HEK293 (cell line): ENCODE results near the gene TTC9C.

Experiments
- GLIS1 ChIP-seq: fragments of 450-650 bp; formaldehyde crosslinking; IDR thresholded peaks from 2 replicates; pipeline ENCODE4 v1.5.1; 2016; ENCODE audit warnings: missing biosample characterization, missing genetic modification characterization
- PRDM1 ChIP-seq: fragments of 450-650 bp; formaldehyde crosslinking; IDR thresholded peaks from 2 replicates; pipeline ENCODE4; 2016; ENCODE audit warnings: missing biosample characterization, missing genetic modification characterization
- RBAK ChIP-seq: fragments of 450-650 bp; formaldehyde crosslinking; IDR thresholded peaks from 2 replicates; pipeline ENCODE4 v1.5.1; 2016; ENCODE audit warnings: missing biosample characterization, missing genetic modification characterization
- SALL2 ChIP-seq: fragments of 450-650 bp; formaldehyde crosslinking; IDR thresholded peaks from 2 replicates; pipeline ENCODE4 v1.5.0; 2017; ENCODE audit warnings: missing biosample characterization, mild to moderate bottlenecking, missing genetic modification characterization, borderline replicate concordance
- YY1 ChIP-seq: fragments of 450-650 bp; formaldehyde crosslinking; IDR thresholded peaks from 2 replicates; pipeline ENCODE4 v1.5.1; 2018; ENCODE audit warnings: missing biosample characterization, missing genetic modification characterization
- ZNF121 ChIP-seq: fragments of 450-650 bp; formaldehyde crosslinking; IDR thresholded peaks from 2 replicates; pipeline ENCODE4 v1.5.1; 2016; ENCODE audit warnings: missing biosample characterization, missing genetic modification characterization
- ZNF146 ChIP-seq: fragments of 450-650 bp; formaldehyde crosslinking; IDR thresholded peaks from 2 replicates; pipeline ENCODE4 v1.5.1; 2016; ENCODE audit warnings: missing biosample characterization, missing genetic modification characterization
- ZNF174 ChIP-seq: fragments of 450-650 bp; formaldehyde crosslinking; IDR thresholded peaks from 2 replicates; pipeline ENCODE4 v1.5.0; 2017; ENCODE audit warnings: missing biosample characterization, mild to moderate bottlenecking, missing genetic modification characterization
- ZNF239 ChIP-seq: fragments of 450-650 bp; formaldehyde crosslinking; IDR thresholded peaks from 2 replicates; pipeline ENCODE4 v1.5.1; 2016; ENCODE audit warnings: missing biosample characterization, missing genetic modification characterization
- ZNF266 ChIP-seq: fragments of 450-650 bp; formaldehyde crosslinking; IDR thresholded peaks from 2 replicates; pipeline ENCODE4 v1.5.1; 2016; ENCODE audit warnings: missing biosample characterization, missing genetic modification characterization, low read depth
- ZNF350 ChIP-seq: fragments of 450-650 bp; formaldehyde crosslinking; IDR thresholded peaks from 2 replicates; pipeline ENCODE4 v1.5.0; 2017; ENCODE audit warnings: missing biosample characterization, mild to moderate bottlenecking, missing genetic modification characterization
- ZNF37A ChIP-seq: fragments of 450-650 bp; IDR thresholded peaks from 2 replicates; pipeline ENCODE4 v1.5.1; 2018; ENCODE audit warnings: missing biosample characterization, missing genetic modification characterization
- ZNF48 ChIP-seq: fragments of 450-650 bp; formaldehyde crosslinking; IDR thresholded peaks from 2 replicates; pipeline ENCODE4 v1.5.1; 2016; ENCODE audit warnings: missing biosample characterization, missing genetic modification characterization
- ZNF521 ChIP-seq: fragments of 450-650 bp; formaldehyde crosslinking; IDR thresholded peaks from 2 replicates; pipeline ENCODE4 v1.5.1; 2017; ENCODE audit warnings: missing biosample characterization, mild to moderate bottlenecking, missing genetic modification characterization
- ZNF555 ChIP-seq: fragments of 450-650 bp; formaldehyde crosslinking; conservative IDR thresholded peaks from 2 replicates; pipeline ENCODE4 v1.5.1; 2017; ENCODE audit warnings: missing biosample characterization, mild to moderate bottlenecking, missing genetic modification characterization, inconsistent platforms
- ZNF558 ChIP-seq: fragments of 450-650 bp; formaldehyde crosslinking; IDR thresholded peaks from 2 replicates; pipeline ENCODE4 v1.5.1; 2016; ENCODE audit warnings: missing biosample characterization, missing genetic modification characterization
- ZNF561 ChIP-seq: fragments of 450-650 bp; IDR thresholded peaks from 2 replicates; pipeline ENCODE4 v1.5.1; 2018; ENCODE audit warnings: missing biosample characterization, missing genetic modification characterization, borderline replicate concordance
- ZNF585B ChIP-seq: fragments of 450-650 bp; formaldehyde crosslinking; IDR thresholded peaks from 2 replicates; pipeline ENCODE4 v1.5.1; 2016; ENCODE audit warnings: missing biosample characterization, missing genetic modification characterization
- ZNF600 ChIP-seq: fragments of 450-650 bp; formaldehyde crosslinking; IDR thresholded peaks from 2 replicates; pipeline ENCODE4 v1.5.1; 2016; ENCODE audit warnings: missing biosample characterization, missing genetic modification characterization
- ZNF610 ChIP-seq: fragments of 450-650 bp; formaldehyde crosslinking; IDR thresholded peaks from 2 replicates; pipeline ENCODE4 v1.5.1; 2016; ENCODE audit warnings: missing biosample characterization, missing genetic modification characterization, borderline replicate concordance
- ZNF626 ChIP-seq: fragments of 450-650 bp; sonication (Bioruptor Pico); formaldehyde crosslinking; IDR thresholded peaks from 2 replicates; pipeline ENCODE4 v1.5.1; 2018; ENCODE audit warnings: missing biosample characterization, missing genetic modification characterization, inconsistent platforms
- ZNF670 ChIP-seq: fragments of 450-650 bp; formaldehyde crosslinking; IDR thresholded peaks from 2 replicates; pipeline ENCODE4 v1.5.1; 2016; ENCODE audit warnings: missing biosample characterization, missing genetic modification characterization, low read depth
- ZNF701 ChIP-seq: fragments of 450-650 bp; formaldehyde crosslinking; IDR thresholded peaks from 2 replicates; pipeline ENCODE4 v1.5.1; 2016; ENCODE audit warnings: missing biosample characterization, missing genetic modification characterization
- ZNF837 ChIP-seq: fragments of 450-650 bp; formaldehyde crosslinking; IDR thresholded peaks from 2 replicates; pipeline ENCODE4 v1.5.1; 2016; ENCODE audit warnings: missing biosample characterization, missing genetic modification characterization
- ZSCAN30 ChIP-seq: fragments of 450-650 bp; IDR thresholded peaks from 2 replicates; pipeline ENCODE4 v1.5.1; 2018; ENCODE audit warnings: missing biosample characterization, mild to moderate bottlenecking, missing genetic modification characterization, moderate library complexity
- ZXDB ChIP-seq: fragments of 450-650 bp; formaldehyde crosslinking; IDR thresholded peaks from 2 replicates; pipeline ENCODE4 v1.5.1; 2016; ENCODE audit warnings: missing biosample characterization, missing genetic modification characterization
- TF ChIP-seq, protein P1 (sequence below): fragments of 450-650 bp; formaldehyde crosslinking; IDR thresholded peaks from 2 replicates; pipeline ENCODE4 v1.5.1; 2016; ENCODE audit warnings: missing biosample characterization, missing genetic modification characterization, low read depth
- TF ChIP-seq, protein P2 (sequence below): fragments of 450-650 bp; formaldehyde crosslinking; IDR thresholded peaks from 2 replicates; pipeline ENCODE4 v1.5.1; 2016; ENCODE audit warnings: missing biosample characterization, missing genetic modification characterization
- TF ChIP-seq, protein P3 (sequence below): fragments of 450-650 bp; formaldehyde crosslinking; optimal IDR thresholded peaks from 2 replicates; pipeline ENCODE3; 2016; ENCODE audit warnings: missing biosample characterization, mild to moderate bottlenecking, missing genetic modification characterization
- TF ChIP-seq, protein P4 (sequence below): fragments of 450-650 bp; formaldehyde crosslinking; IDR thresholded peaks from 2 replicates; pipeline ENCODE4 v1.5.1; 2016; ENCODE audit warnings: missing biosample characterization, missing genetic modification characterization

Gene TTC9C

DNA sequence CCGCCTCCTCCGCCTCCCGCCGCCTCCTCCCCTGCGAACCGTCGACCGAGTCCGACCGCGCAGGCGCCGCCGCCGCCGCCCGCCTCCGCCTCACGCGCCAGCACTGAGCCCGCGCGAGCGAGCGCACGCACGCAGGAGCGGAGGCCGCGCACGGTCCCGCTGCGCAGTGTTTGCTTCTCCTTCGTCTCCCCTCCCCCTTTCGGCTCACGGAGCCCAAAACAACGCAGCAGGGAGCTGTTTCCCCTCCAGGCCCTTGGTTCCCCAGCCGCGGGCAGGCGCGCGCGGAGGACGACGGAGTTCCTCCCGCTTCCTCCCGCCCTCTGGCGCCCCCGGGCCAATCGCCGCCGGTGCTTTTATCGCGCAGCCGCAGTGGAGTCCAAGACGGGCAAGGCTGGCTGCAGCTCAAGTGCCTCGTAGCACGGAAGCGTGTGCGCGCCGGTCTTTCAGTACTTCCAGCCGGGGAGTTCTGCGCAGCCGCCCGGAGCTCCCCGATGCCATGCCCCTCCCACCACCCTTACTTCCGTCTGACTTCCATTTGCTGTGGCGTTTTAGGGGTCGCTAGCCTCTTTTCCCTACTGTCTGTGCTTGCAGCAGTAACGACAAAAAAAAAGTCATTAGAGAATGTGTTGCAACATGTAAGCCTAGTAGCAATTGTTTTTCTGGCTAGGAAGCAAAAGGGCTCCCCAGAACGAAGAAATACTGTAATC, 968 bp upstream of the TTC9C start, which contains the start of gene HNRNPUL2 (continued):
- TF ChIP-seq GLIS1 (tag by site-specific recombination), result peak; percentile 43; the same call in 1 of the 2 replicates
- no peak for TF ChIP-seq ZNF37A (tag by site-specific recombination)
- TF ChIP-seq ZNF146, result no peak
- no peak for TF ChIP-seq ZNF521
- no peak for TF ChIP-seq ZNF555
- no peak for TF ChIP-seq RBAK (tag by site-specific recombination)
- TF ChIP-seq ZSCAN30, result peak; percentile 83
- peak; percentile 83 for TF ChIP-seq ZXDB
- no peak for TF ChIP-seq ZNF239 (tag by site-specific recombination)
- TF ChIP-seq, protein P1, sequence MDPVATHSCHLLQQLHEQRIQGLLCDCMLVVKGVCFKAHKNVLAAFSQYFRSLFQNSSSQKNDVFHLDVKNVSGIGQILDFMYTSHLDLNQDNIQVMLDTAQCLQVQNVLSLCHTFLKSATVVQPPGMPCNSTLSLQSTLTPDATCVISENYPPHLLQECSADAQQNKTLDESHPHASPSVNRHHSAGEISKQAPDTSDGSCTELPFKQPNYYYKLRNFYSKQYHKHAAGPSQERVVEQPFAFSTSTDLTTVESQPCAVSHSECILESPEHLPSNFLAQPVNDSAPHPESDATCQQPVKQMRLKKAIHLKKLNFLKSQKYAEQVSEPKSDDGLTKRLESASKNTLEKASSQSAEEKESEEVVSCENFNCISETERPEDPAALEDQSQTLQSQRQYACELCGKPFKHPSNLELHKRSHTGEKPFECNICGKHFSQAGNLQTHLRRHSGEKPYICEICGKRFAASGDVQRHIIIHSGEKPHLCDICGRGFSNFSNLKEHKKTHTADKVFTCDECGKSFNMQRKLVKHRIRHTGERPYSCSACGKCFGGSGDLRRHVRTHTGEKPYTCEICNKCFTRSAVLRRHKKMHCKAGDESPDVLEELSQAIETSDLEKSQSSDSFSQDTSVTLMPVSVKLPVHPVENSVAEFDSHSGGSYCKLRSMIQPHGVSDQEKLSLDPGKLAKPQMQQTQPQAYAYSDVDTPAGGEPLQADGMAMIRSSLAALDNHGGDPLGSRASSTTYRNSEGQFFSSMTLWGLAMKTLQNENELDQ (tag by site-specific recombination), result no peak
- no peak for TF ChIP-seq ZNF837 (tag by site-specific recombination)
- TF ChIP-seq ZNF266, result no peak
- TF ChIP-seq ZNF701, result no peak
- TF ChIP-seq ZNF558 (tag by site-specific recombination), result no peak
- TF ChIP-seq, protein P2, sequence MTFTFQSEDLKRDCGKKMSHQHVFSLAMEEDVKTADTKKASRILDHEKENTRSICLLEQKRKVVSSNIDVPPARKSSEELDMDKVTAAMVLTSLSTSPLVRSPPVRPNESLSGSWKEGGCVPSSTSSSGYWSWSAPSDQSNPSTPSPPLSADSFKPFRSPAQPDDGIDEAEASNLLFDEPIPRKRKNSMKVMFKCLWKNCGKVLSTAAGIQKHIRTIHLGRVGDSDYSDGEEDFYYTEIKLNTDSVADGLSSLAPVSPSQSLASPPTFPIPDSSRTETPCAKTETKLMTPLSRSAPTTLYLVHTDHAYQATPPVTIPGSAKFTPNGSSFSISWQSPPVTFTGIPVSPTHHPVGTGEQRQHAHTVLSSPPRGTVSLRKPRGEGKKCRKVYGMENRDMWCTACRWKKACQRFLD, result no peak
- TF ChIP-seq ZNF121 (tag by site-specific recombination), result no peak
- TF ChIP-seq ZNF350 (tag by site-specific recombination), result no peak
- no peak for TF ChIP-seq ZNF48 (tag by site-specific recombination)
- TF ChIP-seq SALL2 (tag by site-specific recombination), result no peak
- TF ChIP-seq ZNF174, result no peak
- no peak for TF ChIP-seq YY1
- TF ChIP-seq ZNF610 (tag by site-specific recombination), result peak; percentile 58; the same call in 1 of the 2 replicates
- no peak for TF ChIP-seq ZNF626
- TF ChIP-seq, protein P3, sequence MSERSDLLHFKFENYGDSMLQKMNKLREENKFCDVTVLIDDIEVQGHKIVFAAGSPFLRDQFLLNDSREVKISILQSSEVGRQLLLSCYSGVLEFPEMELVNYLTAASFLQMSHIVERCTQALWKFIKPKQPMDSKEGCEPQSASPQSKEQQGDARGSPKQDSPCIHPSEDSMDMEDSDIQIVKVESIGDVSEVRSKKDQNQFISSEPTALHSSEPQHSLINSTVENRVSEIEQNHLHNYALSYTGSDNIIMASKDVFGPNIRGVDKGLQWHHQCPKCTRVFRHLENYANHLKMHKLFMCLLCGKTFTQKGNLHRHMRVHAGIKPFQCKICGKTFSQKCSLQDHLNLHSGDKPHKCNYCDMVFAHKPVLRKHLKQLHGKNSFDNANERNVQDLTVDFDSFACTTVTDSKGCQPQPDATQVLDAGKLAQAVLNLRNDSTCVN, result peak; percentile 90
- no peak for TF ChIP-seq PRDM1
- peak; percentile 92 for TF ChIP-seq ZNF561 (tag by site-specific recombination)
- TF ChIP-seq ZNF600 (tag by site-specific recombination), result 0 out of 2 replicates have a peak, but pooled peaks have one; percentile 53
- TF ChIP-seq, protein P4, sequence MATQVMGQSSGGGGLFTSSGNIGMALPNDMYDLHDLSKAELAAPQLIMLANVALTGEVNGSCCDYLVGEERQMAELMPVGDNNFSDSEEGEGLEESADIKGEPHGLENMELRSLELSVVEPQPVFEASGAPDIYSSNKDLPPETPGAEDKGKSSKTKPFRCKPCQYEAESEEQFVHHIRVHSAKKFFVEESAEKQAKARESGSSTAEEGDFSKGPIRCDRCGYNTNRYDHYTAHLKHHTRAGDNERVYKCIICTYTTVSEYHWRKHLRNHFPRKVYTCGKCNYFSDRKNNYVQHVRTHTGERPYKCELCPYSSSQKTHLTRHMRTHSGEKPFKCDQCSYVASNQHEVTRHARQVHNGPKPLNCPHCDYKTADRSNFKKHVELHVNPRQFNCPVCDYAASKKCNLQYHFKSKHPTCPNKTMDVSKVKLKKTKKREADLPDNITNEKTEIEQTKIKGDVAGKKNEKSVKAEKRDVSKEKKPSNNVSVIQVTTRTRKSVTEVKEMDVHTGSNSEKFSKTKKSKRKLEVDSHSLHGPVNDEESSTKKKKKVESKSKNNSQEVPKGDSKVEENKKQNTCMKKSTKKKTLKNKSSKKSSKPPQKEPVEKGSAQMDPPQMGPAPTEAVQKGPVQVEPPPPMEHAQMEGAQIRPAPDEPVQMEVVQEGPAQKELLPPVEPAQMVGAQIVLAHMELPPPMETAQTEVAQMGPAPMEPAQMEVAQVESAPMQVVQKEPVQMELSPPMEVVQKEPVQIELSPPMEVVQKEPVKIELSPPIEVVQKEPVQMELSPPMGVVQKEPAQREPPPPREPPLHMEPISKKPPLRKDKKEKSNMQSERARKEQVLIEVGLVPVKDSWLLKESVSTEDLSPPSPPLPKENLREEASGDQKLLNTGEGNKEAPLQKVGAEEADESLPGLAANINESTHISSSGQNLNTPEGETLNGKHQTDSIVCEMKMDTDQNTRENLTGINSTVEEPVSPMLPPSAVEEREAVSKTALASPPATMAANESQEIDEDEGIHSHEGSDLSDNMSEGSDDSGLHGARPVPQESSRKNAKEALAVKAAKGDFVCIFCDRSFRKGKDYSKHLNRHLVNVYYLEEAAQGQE (tag by site-specific recombination), result no peak
- TF ChIP-seq ZNF585B, result no peak
- no peak for TF ChIP-seq ZNF670 (tag by site-specific recombination)
